Measurements from ENCODE around the gene PRKCA. TPM values are rescaled to one million over a fixed set of nuclear protein-coding genes. Genes with fewer than 3 reads are reported as not detected.
A peak's percentile ranks its signal among the peaks of the same experiment; 100 is the strongest.
"Not testable (repeated sequence)": the region's sequence is repeated elsewhere in the genome, so short reads cannot be mapped to it uniquely, and the experiment has no call there.

Gene PRKCA
- total RNA-seq, 1 experiment from 2014 or later = 21.8 TPM

DNA sequence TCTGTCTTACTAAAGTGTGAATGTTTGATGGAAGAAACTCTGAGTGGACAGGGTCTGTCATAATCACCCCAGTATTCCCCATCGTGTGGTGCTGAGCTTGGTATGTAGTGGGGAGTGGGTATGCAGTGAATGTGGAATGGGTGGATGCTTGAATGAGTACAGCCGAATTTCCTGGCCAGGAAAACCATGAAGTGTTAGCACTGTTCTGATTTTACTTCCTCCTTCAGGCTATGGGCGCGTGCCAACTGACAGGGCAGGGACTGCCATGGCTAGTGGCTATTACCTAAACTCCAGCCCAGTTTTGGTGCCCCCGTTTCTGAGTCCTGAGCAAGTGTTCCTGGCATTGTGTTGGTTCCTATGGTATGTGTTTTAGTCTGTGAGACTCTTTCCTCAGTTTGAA lies 48.6 kb downstream of the PRKCA start:
- peak; percentile 31 for DNase-seq (ENCODE audit: low read depth)

DNA sequence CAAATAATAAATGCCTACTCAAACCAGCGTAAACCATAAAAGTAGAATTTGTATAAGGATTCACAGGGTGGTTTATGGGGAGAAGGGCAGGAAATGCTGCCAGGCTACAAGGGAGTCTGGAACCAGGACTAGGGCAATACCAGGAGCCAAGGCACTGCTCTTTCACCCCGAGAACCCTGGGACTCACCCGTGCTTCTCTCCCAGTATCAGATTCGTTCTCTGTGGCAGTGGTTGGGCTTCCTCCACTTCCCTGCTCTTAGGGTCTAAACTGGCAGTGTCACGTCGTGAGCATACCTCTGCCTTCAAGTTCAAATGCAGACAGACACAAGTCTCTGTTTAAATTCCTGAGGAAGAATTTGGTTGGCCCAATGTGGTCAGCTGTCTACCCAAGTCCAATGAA lies 49.3 kb downstream of the PRKCA start:
- DNase-seq (ENCODE audit: low read depth) = no peak

DNA sequence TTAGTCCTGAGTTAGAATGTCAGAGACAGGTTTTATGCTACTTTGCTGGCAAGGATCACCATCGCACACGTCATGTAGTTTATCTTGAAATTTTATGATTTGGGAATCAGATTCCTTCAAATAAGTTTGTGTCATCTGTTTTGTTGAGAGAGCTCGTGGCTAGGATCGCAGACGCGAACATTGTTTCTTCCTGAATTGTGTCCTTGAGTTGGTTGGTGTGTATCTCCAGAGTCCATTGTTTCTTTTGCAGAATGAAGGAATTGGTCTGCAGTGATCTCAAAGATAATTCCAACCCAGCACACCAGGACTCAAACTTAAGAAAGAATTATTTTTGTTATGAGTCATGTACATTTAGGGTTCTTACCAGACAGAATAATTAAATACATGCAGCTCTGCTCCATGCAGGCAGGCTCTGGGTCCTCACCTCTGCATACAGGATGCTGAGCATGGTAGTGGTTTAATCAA lies 51.6 kb downstream of the PRKCA start:
- DNase-seq (ENCODE audit: low read depth) = peak; percentile 41

DNA sequence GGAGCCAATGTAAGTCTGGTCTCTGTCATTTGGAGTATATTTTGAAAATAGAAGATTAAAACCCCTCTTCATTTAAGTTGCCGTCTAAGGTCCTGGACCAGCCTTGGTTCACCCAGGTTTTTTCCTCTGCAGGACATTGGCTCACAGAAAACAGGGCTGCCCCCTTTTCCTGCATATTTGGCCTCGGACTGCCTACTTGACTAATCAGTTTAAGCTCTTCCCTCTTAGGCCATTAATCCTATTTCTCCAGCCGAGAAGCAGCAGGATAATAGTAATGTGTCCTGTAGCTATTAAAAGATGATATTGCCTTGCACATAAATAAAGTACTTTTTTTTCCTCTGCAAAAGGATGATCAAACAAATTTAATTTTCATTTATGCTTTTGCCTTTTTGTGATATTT lies 52.1 kb downstream of the PRKCA start:
- DNase-seq (ENCODE audit: low read depth) = no peak

DNA sequence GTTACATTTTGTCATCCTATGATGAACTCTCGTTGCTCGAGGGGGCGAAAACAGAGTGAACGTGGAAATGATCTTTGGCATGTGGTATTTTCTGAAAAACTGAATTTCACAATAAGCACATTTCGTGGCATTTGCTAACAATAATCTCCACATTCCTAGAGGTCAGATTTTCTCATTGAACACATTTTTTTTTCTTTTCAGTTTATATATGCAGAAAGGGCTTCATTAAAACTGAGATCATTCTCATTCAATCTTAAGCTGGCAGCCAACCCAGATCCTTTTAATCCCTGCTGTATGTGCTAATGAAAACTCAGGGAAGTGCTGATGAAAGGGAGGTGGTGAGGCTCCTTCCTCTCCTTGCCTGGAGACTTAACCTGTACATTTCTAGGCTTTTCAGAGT lies 52.6 kb downstream of the PRKCA start:
- DNase-seq (ENCODE audit: low read depth) = no peak

DNA sequence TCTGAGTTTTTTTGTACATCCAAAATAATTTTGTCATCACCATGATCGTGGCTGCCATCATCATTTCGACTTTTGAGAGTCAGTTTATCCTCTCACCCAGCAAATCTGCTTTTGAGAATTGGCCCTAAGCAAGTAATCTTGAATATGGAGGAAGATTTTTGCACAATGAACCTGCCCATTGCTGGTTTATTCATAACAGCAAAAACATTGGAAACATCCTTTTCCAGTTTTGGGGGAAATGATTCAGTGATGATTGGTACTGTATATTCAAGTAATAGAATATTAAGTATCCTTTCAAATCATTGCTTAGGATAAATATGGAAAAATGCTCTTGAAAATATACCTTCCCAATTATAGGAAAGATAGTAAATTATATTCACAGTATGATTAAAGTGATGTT lies 53.1 kb downstream of the PRKCA start:
- no peak for DNase-seq (ENCODE audit: low read depth)

DNA sequence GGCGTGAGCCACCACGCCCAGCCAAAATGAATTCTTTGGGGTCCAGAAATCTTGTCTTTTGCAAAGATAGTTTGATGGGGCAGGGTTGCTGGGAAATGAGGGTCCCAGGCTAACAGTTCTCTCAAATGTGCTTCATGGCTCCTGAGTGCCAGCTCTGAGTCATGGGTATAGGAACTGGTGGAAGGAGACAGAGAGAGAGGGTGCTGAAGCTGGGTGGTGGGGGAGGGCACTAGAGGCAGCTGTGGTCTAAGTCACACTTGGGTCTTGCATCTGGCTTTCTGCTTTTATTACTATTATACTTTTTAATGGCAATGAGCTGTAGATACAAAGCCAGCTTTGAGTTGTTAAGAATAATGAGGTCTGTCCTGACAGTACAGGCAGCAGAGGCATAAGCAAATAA lies 54.6 kb downstream of the PRKCA start:
- DNase-seq (ENCODE audit: low read depth) = peak; percentile 36

DNA sequence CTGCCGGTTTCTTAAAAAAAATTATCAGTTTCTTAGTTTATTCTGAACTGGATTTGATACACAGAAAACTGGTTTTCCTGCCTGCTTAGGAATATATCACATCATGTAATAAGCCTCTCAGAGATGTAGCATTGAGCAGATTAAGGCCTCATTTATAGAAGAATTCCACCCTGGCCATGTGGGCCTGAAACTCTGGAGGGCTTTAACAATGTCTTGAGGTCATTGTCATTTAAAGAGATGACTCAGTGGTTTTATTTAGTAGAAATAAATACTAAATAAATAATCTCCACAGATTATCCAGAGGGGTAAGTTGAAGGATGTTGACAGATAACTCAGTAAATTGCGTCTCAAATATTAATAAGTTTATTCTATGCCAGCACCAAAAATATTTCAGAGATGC lies 56.9 kb downstream of the PRKCA start:
- DNase-seq (ENCODE audit: low read depth) = no peak

DNA sequence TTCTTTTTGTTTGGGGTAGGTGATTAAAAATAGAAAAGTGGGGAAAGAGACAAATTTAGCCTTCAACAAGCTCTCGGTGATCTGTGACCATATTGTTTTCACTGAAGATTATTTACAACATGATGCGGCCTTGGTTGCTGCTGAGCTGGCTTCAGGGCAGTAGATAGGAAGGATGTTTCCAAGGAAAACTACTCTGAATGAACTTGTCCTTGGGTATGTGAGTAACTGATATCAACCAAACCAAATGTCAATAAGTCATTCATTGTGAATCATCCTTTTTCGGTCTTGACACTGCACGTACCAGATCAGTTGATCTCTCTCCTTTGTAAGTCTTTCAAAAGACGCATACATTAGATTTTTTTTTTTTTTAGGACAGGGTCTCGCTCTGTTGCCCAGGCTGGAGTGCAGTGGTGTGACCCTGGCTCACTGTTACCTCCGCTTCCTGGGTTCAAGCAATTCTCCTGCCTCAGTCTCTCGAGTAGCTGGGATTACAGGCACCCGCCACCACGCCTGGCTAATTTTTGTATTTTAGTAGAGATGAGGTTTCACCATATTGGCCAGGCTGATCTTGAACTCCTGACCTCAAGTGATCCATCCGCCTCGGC lies 58.6 kb downstream of the PRKCA start:
- not testable (repeated sequence) for DNase-seq (ENCODE audit: low read depth)

DNA sequence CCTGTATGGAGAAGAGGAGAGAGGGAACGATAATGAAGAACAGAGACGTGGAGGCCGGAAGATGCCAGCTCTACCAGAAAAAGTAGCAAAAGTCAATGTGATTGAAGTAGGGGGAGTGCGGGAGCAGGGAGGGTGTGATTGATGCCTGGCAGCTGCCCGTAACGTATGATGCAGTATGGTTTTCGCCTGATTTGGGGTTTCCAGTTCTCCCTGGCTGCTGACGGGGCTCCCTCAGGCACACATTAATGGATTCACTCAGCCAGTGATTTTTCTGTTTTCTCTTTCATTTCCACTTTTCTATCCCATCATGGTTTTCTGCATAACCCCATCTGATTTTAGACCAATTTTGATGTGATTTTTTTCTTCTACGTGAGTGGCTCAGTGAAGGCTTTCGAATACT lies 62.1 kb downstream of the PRKCA start:
- no peak for DNase-seq (ENCODE audit: low read depth)

DNA sequence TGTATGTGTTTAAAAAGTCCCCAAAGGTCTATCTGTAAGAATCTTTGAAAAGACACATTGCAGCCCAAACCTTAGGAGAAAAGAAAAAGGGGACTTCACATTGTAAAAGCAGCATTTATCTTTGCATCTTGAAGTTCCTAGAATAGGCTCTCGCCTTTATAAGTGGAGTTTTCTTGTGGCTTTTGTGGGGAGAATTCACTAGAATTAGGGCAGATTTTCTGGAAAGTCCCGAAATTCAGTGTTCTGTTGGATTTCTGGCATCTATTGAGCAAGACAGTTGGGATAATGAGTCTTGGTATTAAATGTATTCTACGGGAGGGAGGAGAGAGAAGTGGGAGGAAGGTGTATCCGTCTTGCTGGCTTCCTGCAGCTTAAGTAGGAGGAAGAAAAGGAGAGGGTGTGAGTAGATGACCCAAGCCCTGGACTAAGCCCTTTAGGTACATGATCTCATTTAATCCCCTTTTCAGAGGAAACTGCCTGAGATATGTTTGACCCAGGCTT lies 62.6 kb downstream of the PRKCA start:
- DNase-seq (ENCODE audit: low read depth) = no peak

DNA sequence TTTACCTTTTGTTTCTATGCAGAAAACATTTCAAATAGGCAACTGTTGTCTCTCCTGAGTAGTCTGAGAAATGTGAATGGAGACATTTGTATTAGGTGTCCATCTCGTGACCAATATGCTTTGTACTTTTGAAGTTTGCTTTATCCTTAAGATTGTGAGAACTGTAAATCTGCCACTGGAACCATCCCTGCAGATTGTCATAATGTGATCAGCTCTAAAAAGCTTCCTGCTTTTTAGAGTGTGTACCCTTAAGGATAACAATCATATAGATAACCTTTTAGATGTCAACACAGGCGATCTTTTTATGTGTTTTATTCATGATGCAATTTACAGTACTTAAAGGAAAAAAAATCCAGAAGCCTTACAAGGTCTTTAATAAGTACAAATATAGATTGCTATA lies 63.5 kb downstream of the PRKCA start:
- DNase-seq (ENCODE audit: low read depth) = no peak

DNA sequence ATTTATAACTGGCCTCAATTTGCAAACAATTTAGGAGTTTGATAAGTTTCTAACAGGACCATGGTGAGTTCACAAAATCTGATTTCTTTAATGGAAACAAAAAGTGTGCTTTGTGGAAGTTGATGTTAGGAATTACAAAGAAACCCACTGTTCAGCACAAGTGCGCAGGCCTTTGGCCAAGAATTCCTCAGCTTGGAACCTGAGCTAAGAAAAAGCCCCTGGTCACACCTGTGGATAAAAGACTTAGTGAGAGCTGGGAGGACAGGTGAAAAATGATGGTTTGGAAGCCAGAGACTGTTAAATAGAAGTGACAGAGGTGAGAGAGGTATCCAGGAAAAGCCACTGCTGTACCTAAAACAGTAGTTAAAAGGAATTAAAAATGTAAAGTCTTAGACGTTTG lies 64.7 kb downstream of the PRKCA start:
- DNase-seq (ENCODE audit: low read depth) = no peak

DNA sequence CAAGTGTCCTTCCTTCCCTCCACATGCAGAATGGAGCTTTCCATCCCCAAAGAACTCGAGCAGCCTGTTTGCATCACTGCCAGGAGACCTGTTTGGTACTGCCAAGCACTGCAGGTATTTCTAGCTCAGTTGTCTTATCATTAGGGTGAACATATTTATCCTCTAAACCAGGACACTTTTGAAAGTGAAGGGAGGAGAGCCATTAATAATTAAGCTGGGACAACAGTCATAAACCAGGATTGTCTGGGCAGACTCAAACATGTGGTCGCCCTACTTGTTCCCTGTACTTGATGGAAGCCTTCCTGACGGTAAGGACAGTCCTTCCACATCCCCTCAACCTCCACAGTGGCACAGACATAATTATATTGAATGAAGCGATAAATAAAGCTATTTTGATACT lies 67.4 kb downstream of the PRKCA start:
- DNase-seq (ENCODE audit: low read depth) = no peak

DNA sequence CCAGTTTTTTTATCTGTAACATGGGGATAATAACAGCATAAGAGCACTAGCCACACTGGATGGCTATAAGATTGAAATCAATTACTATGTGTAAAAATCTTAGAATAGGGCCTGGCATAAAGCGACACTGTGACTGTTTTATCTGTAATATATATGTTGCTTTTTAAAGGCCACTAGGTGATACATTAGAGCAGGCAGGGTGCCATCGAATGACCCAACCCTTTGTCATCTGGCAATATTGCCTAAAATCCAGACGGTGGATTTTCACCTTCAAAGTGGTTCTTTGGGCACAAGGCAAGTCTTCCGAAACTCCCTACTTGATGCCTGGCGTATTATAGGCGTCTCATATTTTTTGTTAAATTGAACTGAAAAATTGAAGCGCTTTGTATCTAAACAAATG lies 69.1 kb downstream of the PRKCA start:
- peak; percentile 38 for DNase-seq (ENCODE audit: low read depth)

DNA sequence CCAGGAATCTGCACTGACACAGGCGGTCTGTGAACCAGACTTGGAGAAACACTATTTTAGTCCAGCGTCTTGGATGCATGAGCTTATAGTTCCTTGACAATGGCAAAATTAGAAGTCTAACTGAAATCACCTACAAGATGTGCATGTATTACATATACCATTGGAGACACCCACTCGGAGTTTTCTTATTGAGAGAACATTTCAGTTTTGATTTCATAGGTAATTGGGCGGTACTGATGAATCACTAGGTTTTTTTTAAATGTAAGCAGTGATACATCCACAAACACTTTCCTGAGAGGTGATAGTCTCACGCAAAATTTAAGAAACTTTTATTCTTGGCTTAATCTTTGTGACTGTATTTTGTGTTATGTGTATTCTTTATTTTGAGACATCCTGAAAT lies 69.8 kb downstream of the PRKCA start:
- DNase-seq (ENCODE audit: low read depth) = no peak

DNA sequence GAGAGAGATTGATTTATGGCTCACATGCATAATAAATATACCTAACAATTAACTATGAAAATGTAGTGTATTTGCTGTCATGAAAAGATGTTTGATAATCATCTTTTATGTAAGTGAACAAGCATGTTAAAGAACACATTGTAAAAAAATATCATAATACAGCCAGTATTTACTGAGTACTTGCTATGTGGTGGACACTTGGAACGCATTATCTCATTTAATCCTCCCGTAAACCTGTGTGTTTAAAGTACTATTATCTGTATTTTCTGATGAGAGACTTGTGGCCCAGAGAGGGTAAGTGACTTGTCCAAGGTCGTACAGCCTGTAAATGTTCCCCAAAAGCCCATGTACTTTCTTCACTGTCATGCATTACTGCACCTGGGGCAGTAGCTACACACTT lies 70.7 kb downstream of the PRKCA start:
- DNase-seq (ENCODE audit: low read depth) = no peak

DNA sequence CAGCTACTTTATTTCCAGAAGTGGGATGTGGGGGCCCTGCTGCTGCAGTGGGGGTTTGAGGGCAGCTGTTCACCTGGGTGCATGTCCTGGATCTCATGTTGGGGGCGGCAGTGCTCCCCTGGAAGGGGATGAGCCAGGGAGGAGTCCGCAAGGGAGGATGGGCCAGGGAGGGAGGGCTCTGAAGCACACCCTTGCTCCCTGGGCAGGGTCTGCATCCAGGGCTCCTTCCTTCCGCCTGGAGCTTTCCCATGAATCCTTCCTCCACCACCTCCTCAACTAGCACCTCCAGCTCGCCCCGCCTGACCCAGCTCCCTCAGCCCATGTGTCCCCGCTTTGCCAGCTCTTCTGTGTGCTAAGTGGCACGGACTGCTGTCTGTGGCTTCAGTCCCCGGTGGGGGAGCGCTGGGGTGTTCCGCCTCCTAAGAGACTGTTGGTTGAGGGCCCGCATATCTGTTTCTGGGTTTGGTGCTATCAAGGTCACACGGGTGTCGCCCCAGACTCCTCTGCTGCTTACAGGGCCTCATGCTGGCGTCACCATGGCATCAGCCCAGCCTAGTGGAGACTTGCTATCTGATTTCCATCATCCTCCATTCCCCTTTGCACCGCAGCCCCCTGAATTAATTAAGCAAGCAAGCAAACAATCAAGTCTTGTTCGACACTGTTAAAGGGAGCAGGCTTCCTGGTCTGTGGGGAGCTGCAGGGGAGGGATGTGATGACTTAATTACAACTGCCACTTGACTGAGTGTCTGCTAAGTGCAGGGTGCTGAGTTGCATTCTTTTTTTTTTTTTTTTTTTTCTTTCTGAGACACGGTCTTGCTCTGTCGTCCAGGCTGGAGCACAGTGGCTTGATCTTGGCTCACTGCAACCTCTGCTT lies 71.8 kb downstream of the PRKCA start:
- peak; percentile 78 for DNase-seq (ENCODE audit: low read depth)

DNA sequence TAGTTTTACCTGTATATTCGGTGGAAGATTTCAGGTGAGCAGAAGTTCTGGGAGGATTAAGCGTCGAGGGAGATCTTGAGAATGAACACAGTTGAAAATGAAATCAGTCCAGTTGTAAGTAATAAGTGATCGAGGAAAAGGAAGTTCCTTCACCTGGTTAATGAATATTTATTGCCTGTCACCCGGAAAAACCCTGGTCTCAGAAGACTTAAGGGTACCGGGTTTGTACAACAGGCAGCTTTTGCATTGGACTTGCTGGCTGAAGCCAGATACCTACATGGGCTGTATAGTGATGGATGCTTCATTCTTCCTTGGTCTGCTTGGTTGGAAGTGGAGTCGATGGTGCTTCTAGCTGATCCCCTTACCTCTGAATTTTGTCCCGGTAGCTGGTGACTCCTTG lies 72.7 kb downstream of the PRKCA start:
- DNase-seq (ENCODE audit: low read depth) = no peak

DNA sequence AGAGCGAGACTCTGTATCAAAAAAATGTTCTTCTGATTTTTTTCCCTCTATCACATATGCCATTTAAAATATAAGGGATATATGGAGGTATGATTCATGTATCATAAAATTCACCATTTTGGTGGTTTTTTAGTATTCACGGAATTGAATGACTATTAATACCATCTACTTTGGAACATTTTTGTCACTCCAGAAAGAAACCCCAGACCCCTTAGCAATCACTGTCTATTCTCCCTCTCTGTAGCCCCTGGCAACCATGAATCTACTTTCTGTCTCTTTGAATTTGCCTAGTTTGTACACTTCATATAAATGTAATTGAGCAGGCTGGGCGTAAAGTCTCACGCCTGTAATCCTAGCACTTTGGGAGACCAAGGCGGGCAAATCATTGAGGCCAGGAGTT lies 75.9 kb downstream of the PRKCA start:
- no peak for DNase-seq (ENCODE audit: low read depth)

DNA sequence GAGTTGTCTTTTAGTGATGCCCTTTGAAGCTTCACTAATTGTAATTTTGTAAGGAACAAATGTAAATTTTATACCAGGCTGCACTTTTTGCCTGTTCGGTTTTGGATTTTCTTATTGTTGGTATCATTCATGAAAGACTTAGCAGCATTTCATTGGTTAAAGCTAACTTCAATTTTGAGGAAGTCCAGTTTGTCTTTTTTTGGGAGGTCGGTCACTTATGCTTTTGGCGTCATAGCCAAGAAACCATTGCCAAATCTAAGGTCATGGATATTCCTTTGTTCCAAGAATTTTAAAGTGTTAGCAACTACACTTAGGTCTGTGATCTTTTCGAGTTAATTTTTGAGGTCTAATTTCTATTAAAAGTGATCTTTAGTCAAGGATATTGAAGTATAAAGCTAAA lies 77.1 kb downstream of the PRKCA start:
- no peak for DNase-seq (ENCODE audit: low read depth)

DNA sequence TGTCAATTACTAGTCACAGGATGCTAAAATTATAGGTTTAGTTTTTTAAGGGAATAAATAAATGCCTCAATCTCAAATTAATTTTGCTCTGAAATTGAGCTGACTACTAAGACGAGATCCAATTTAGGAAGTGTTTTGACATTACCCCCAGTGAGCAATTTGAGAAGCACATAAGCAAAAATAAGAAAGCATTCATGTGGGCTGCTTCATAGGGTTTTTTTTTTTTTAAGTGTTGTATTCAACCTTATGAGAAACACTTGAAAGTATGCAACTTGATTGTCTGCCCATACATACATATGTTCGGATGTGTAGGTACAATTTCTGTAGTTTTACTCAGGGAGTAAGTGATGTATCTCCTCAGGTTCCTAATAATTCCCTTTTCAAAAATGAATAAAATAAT lies 77.6 kb downstream of the PRKCA start:
- no peak for DNase-seq (ENCODE audit: low read depth)

DNA sequence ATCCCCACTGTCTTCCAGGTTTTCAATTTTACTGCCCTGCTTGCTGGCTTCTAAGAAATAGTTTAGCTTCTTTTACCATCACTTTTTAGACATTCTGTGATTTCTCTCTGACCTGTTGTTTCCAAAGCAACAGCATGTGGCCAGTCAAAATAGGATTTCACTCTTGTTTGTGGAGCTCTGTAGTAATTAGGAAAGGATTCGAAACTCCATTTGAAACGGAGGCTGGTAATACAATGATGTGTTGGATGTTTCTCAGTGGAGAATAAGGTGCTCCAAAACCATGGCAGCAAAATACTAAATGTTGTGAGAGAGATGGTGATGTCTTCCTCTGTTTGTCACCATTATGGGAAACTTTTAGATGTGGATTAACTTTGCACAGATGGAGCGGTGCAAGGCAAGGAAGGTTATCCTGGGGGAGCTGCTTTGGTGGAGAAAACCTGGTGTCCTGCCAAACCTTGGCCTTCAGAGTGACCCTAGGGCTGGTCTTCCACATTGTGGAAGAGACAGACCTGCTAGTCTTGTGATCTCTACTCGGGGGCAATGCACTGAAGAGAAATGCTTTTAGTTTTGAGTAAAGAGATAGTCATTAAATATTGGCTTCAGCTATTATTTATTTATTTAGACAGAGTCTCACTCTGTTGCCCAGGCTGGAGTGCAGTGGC lies 79.4 kb downstream of the PRKCA start:
- no peak for DNase-seq (ENCODE audit: low read depth)
